Suprapubic skin (tissue), 4 donors: ENCODE measurements around the gene UBE2O. TPM values are rescaled to one million over a fixed set of nuclear protein-coding genes. Genes with fewer than 3 reads are reported as not detected.
"Not testable (repeated sequence)": the region's sequence is repeated elsewhere in the genome, so short reads cannot be mapped to it uniquely, and the experiment has no call there.

Source experiments
- DNase-seq, 2 donors: peaks; one replicate each; pipeline ENCODE4 v3.0.0-alpha.2; 2019; ENCODE audit warnings: low spot score in 2 of 2
- H3K27ac ChIP-seq: fragments of 200-600 bp; sonication (generic); one replicate; pipeline ENCODE4 v1.5.1; 2019
- H3K27me3 ChIP-seq: fragments of 200-600 bp; sonication (generic); one replicate; pipeline ENCODE4 v1.5.1; 2019
- H3K36me3 ChIP-seq: fragments of 200-600 bp; sonication (generic); one replicate; pipeline ENCODE4 v1.5.1; 2019
- H3K4me1 ChIP-seq: fragments of 200-600 bp; sonication (generic); one replicate; pipeline ENCODE4 v1.5.1; 2019
- H3K4me3 ChIP-seq: fragments of 200-600 bp; sonication (generic); one replicate; pipeline ENCODE4 v1.5.1; 2019; ENCODE audit warnings: mild to moderate bottlenecking
- H3K9me3 ChIP-seq: fragments of 200-600 bp; sonication (generic); one replicate; pipeline ENCODE4 v1.5.1; 2019
- CTCF ChIP-seq, 2 donors: fragments of 200-600 bp in 1 of 2; fragments of 450-650 bp in 1 of 2; sonication (generic) in 1 of 2; IDR thresholded peaks; one replicate each; pipeline ENCODE4 v1.5.1; 2016 to 2019; ENCODE audit warnings: antibody characterized with exemption in 2 of 2, mild to moderate bottlenecking in 1 of 2, moderate library complexity in 1 of 2
- EP300 ChIP-seq: sonication (generic); formaldehyde crosslinking; IDR thresholded peaks from one replicate; pipeline ENCODE4 v1.6.1; 2017; ENCODE audit warnings: antibody characterized with exemption
- POLR2A ChIP-seq, 2 donors: fragments of 450-650 bp; IDR thresholded peaks; one replicate each; pipeline ENCODE4 v1.6.1; 2017; ENCODE audit warnings: antibody characterized with exemption in 2 of 2, mild to moderate bottlenecking in 2 of 2, moderate library complexity in 2 of 2
- POLR2AphosphoS5 ChIP-seq, 3 donors: sonication (generic); formaldehyde crosslinking; IDR thresholded peaks; one replicate each; pipeline ENCODE4 v1.6.1; 2017; ENCODE audit warnings: antibody characterized with exemption in 3 of 3
- WGBS: methylation state at CpG from one replicate; pipeline ENCODE4 v1.1.5; 2018; 5-methylcytosine and 5-hydroxymethylcytosine counted together
- total RNA-seq, 4 donors: library from RNA; depleted of rRNA; stranded (reverse); fragments of >200 nt; gene quantifications; one replicate each; pipeline ENCODE4 v1.1.0, GENCODE V29; 2016

UBE2O gene
- total RNA-seq, 4 donors from 2014 or later = 31.3 to 42.0 (median 37.7) TPM

- Histone ChIP-seq H3K9me3 (no peaks in the 10 kb centered on the region), H3K27me3 (no peaks in the 10 kb centered on the region), H3K4me3 (peak overlapping the region; percentile 87), H3K4me1 (peaks cover 20% of the 10 kb centered on the region), H3K27ac (peak overlapping the region; percentile 85), H3K36me3 (peaks cover 2% of the 10 kb centered on the region)
- DNase-seq = peak in 1 of 2 donors; percentile 74
- TF ChIP-seq CTCF (IDR thresholded peaks at IDR 0.05) (no peak), POLR2A (IDR thresholded peaks at IDR 0.05) (no peak), EP300 (no peak), POLR2AphosphoS5 (IDR thresholded peaks at IDR 0.05) (no peak)
- 0% methylated on average over 1 of the region's 51 CpGs for WGBS
Observed at GRCh38 chr17:76353004-76353598, 99.9 kb downstream of the UBE2O start.

- TF ChIP-seq POLR2A (IDR thresholded peaks at IDR 0.05) = no peak
- no peak for TF ChIP-seq POLR2AphosphoS5 (IDR thresholded peaks at IDR 0.05)
- Histone ChIP-seq H3K4me3 (no peak overlapping the region), H3K4me1 (peaks cover 20% of the 10 kb centered on the region), H3K36me3 (peaks cover 17% of the 10 kb centered on the region), H3K27ac (no peak overlapping the region), H3K9me3 (no peaks in the 10 kb centered on the region), H3K27me3 (no peaks in the 10 kb centered on the region)
- DNase-seq = no peak
- 65% methylated on average over 9 of the region's 9 CpGs for WGBS
Observed at GRCh38 chr17:76351526-76352071, 101.4 kb downstream of the UBE2O start.

- peaks cover 28% of the 10 kb centered on the region for H3K36me3 ChIP-seq
- WGBS = 91% methylated on average over 5 of the region's 5 CpGs
- TF ChIP-seq CTCF (IDR thresholded peaks at IDR 0.05) (no peak), POLR2A (IDR thresholded peaks at IDR 0.05) (no peak), POLR2AphosphoS5 (IDR thresholded peaks at IDR 0.05) (no peak), EP300 (no peak)
- no peaks in the 10 kb centered on the region for H3K27me3 ChIP-seq
- no peak overlapping the region for H3K4me3 ChIP-seq
- H3K9me3 ChIP-seq = no peaks in the 10 kb centered on the region
- peaks cover 20% of the 10 kb centered on the region for H3K4me1 ChIP-seq
- no peak overlapping the region for H3K27ac ChIP-seq
- no peak for DNase-seq
Observed at GRCh38 chr17:76350463-76350862, 102.5 kb downstream of the UBE2O start.

- not testable (repeated sequence) for H3K27me3 ChIP-seq, H3K4me3 ChIP-seq, H3K4me1 ChIP-seq, DNase-seq, H3K27ac ChIP-seq, H3K9me3 ChIP-seq
- peaks cover 60% of the 10 kb centered on the region for H3K36me3 ChIP-seq
- WGBS = 97% methylated on average over 11 of the region's 11 CpGs
Observed at GRCh38 chr17:76346936-76347335, 106.0 kb downstream of the UBE2O start.

GRCh38 chr17:76345377-76345974, 107.5 kb downstream of the UBE2O start:
- Histone ChIP-seq H3K27me3 (no peaks in the 10 kb centered on the region), H3K4me3 (no peak overlapping the region), H3K4me1 (no peaks in the 10 kb centered on the region), H3K27ac (no peak overlapping the region), H3K9me3 (no peaks in the 10 kb centered on the region), H3K36me3 (peaks cover 62% of the 10 kb centered on the region)
- no peak for DNase-seq
- 95% methylated on average over 14 of the region's 14 CpGs for WGBS
- no peak for TF ChIP-seq POLR2AphosphoS5 (IDR thresholded peaks at IDR 0.05)
- TF ChIP-seq POLR2A (IDR thresholded peaks at IDR 0.05) = no peak
- TF ChIP-seq CTCF (IDR thresholded peaks at IDR 0.05) = no peak
- TF ChIP-seq EP300 = no peak

- H3K27me3 ChIP-seq = no peaks in the 10 kb centered on the region
- no peak overlapping the region for H3K4me3 ChIP-seq
- no peak for DNase-seq
- no peaks in the 10 kb centered on the region for H3K4me1 ChIP-seq
- no peaks in the 10 kb centered on the region for H3K9me3 ChIP-seq
- H3K27ac ChIP-seq = no peak overlapping the region
- TF ChIP-seq EP300 (no peak), POLR2A (IDR thresholded peaks at IDR 0.05) (no peak), CTCF (IDR thresholded peaks at IDR 0.05) (no peak), POLR2AphosphoS5 (IDR thresholded peaks at IDR 0.05) (no peak)
- WGBS = 95% methylated on average over 7 of the region's 7 CpGs
- H3K36me3 ChIP-seq = peaks cover 60% of the 10 kb centered on the region
Observed at GRCh38 chr17:76343106-76343505, 109.8 kb downstream of the UBE2O start.
